Measurements from ENCODE around the gene HYI. TPM values are rescaled to one million over a fixed set of nuclear protein-coding genes. Genes with fewer than 3 reads are reported as not detected.
"Not testable (repeated sequence)": the region's sequence is repeated elsewhere in the genome, so short reads cannot be mapped to it uniquely, and the experiment has no call there.

Gene HYI, protein sequence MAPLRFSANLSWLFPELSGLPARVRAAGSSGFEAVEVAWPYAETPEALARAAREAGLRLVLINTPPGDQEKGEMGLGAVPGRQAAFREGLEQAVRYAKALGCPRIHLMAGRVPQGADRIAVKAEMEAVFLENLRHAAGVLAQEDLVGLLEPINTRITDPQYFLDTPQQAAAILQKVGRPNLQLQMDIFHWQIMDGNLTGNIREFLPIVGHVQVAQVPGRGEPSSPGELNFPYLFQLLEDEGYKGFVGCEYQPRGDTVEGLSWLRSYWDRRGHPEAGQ
- 16.4 TPM for polyA plus RNA-seq (2012; ENCODE audit: insufficient read depth, insufficient read length, low read depth)

GRCh38 chr1:43453442-43454269, at the start of gene HYI:
TSS of gene HYI (minus strand) at chr1:43453931. CDS start at chr1:43453793, 138 bp downstream.
- peak; percentile 67 for DNase-seq
- TF ChIP-seq CTCF (IDR thresholded peaks at IDR 0.05; ENCODE audit: low read depth, low read length), result no peak
- H3K4me3 ChIP-seq (ENCODE audit: low read depth, low read length), result peak within 1 kb of the TSS; percentile 53
- no peaks in the 10 kb centered on the region for H3K36me3 ChIP-seq
- H3K4me1 ChIP-seq, result no peaks in the 10 kb centered on the region
- H3K27me3 ChIP-seq, result no peaks in the 10 kb centered on the region
- H3K9me3 ChIP-seq, result no peaks in the 10 kb centered on the region

GRCh38 chr1:43501806-43502205, 48.1 kb upstream of the HYI start:
- DNase-seq; H3K9me3 ChIP-seq; H3K4me3 ChIP-seq (ENCODE audit: low read depth, low read length); H3K36me3 ChIP-seq; H3K27me3 ChIP-seq; H3K4me1 ChIP-seq: not testable (repeated sequence)

DNA sequence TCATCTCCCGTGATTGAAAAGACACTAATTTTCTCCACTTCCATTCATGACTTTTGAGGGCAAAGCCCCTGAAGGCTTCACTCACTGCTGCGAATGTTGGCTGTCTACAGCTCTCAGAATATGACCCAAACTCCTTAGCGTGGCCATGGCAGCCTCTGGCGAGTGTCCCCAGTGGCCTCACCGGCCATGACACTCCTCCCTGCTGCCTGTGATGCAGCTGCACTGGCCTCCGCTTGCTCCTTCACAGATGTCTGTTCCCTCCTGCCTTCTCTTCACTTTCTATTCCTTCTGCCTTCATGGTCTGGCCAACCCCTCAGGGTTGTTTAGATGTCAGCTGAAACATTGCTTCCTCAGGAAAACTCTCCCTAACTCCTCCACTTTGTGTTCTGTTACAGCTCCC, 46.2 kb upstream of the HYI start:
- DNase-seq, result peak; percentile 11
- Histone ChIP-seq H3K4me1 (no peaks in the 10 kb centered on the region), H3K4me3 (ENCODE audit: low read depth, low read length) (no peak overlapping the region), H3K27me3 (no peaks in the 10 kb centered on the region), H3K9me3 (no peaks in the 10 kb centered on the region), H3K36me3 (no peaks in the 10 kb centered on the region)
- TF ChIP-seq CTCF (IDR thresholded peaks at IDR 0.05; ENCODE audit: low read depth, low read length), result no peak; the same call in 1 of the 2 replicates

GRCh38 chr1:43495204-43495603, 41.5 kb upstream of the HYI start:
- Histone ChIP-seq H3K27me3 (no peaks in the 10 kb centered on the region), H3K4me1 (no peaks in the 10 kb centered on the region), H3K36me3 (no peaks in the 10 kb centered on the region), H3K4me3 (ENCODE audit: low read depth, low read length) (no peak overlapping the region), H3K9me3 (no peaks in the 10 kb centered on the region)
- TF ChIP-seq CTCF (IDR thresholded peaks at IDR 0.05; ENCODE audit: low read depth, low read length), result no peak
- no peak for DNase-seq

- no peak overlapping the region for H3K4me3 ChIP-seq (ENCODE audit: low read depth, low read length)
These were observed 40.1 kb upstream of the HYI start for GRCh38 chr1:43493661-43494450.

More at GRCh38 chr1:43493661-43494450, 40.1 kb upstream of the HYI start:
- H3K4me1 ChIP-seq, result no peaks in the 10 kb centered on the region
- H3K36me3 ChIP-seq, result no peaks in the 10 kb centered on the region
- TF ChIP-seq CTCF (IDR thresholded peaks at IDR 0.05; ENCODE audit: low read depth, low read length), result no peak
- H3K27me3 ChIP-seq, result no peaks in the 10 kb centered on the region
- H3K9me3 ChIP-seq, result no peaks in the 10 kb centered on the region
- no peak for DNase-seq

Measured in BE2C (cell line).